ENCODE measurements around the gene COX15.

DNA sequence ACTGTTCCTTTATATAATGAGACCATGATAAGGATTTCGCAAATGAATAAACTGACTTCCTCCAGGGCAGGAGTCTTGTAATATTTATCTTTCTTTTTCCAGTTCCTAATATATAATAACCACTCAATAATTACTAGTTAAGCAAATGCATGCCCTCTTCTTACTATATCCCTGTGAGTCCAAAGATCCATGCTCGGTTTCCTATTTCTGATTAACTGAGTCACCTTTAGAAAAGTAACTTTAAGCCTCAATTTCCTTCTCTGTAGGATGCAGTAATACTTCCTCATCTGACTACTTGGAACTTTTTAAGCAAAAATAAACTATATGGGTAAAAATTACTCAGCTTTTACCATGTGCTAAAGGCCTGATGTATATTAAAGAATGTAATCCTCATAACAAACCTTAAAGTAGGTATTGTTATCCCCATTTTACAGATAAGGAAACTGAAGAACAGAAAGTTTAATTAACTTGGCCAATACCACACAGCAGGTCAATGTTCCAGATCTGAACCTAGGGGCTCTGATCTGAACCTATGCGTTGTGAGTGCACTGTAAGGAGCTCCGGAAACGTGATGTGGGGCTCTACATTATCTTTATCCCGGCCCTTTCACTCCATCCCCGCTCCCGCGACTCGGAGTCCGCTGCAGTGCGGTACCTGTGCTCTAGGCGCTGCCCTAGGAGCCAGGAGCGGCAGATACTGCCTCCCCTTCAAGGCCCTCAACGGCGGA is 458 bp downstream of the COX15 start:
- TF ChIP-seq, protein P1, sequence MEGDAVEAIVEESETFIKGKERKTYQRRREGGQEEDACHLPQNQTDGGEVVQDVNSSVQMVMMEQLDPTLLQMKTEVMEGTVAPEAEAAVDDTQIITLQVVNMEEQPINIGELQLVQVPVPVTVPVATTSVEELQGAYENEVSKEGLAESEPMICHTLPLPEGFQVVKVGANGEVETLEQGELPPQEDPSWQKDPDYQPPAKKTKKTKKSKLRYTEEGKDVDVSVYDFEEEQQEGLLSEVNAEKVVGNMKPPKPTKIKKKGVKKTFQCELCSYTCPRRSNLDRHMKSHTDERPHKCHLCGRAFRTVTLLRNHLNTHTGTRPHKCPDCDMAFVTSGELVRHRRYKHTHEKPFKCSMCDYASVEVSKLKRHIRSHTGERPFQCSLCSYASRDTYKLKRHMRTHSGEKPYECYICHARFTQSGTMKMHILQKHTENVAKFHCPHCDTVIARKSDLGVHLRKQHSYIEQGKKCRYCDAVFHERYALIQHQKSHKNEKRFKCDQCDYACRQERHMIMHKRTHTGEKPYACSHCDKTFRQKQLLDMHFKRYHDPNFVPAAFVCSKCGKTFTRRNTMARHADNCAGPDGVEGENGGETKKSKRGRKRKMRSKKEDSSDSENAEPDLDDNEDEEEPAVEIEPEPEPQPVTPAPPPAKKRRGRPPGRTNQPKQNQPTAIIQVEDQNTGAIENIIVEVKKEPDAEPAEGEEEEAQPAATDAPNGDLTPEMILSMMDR (conservative IDR thresholded peaks at IDR 0.05; ENCODE audit: low read length): no peak
- no peak for TF ChIP-seq EZH2phosphoT487 (IDR thresholded peaks at IDR 0.05; ENCODE audit: borderline replicate concordance)
